CD4-positive, alpha-beta T cell (primary cell): ENCODE measurements around the gene CHCHD4. TPM values are rescaled to one million over a fixed set of nuclear protein-coding genes. Genes with fewer than 3 reads are reported as not detected.
A peak's percentile ranks its signal among the peaks of the same experiment; 100 is the strongest.

Source experiments
- ATAC-seq: fragments of 200-7000 bp; cut with Tn5 transposase; one replicate; pipeline ENCODE4 v1.10.0; 2022; ENCODE audit warnings: mild to moderate bottlenecking; ENCODE audit not compliant: poor library complexity
- CTCF ChIA-PET: fragments of 350-600 bp; sonication (Branson Sonifier 250); formaldehyde crosslinking; loops from one replicate; lab custom pipeline; 2021; ENCODE audit warnings: antibody characterized with exemption, inconsistent platforms; lab: Charles Lee
- POLR2A ChIA-PET: fragments of 350-600 bp; sonication (Branson Sonifier 250); formaldehyde crosslinking; loops from one replicate; lab custom pipeline; 2021; ENCODE audit warnings: antibody characterized with exemption, inconsistent platforms; lab: Charles Lee
- DNase-seq, 14 experiments: peaks; one replicate each; pipeline ENCODE4 v3.0.0-alpha.2; 2013 to 2020; ENCODE audit warnings: mixed read lengths in 2 of 14
- H3K27ac ChIP-seq, 2 donors: one replicate each; pipeline versions ENCODE4 v1.5.1 to v1.7.0; 2013; ENCODE audit warnings: low read length in 2 of 2, low read depth in 1 of 2, mild to moderate bottlenecking in 1 of 2
- H3K27me3 ChIP-seq, 2 experiments: 1 replicate in 1 of 2; 2 replicates in 1 of 2; pipeline versions ENCODE4 v1.6.1 to v1.7.0; 2013; ENCODE audit warnings: low read length in 2 of 2, control low read depth in 1 of 2, mild to moderate bottlenecking in 1 of 2, moderate library complexity in 1 of 2; ENCODE audit not compliant: insufficient read depth in 2 of 2, control insufficient read depth in 1 of 2
- H3K36me3 ChIP-seq: one replicate; pipeline ENCODE4 v1.6.1; 2013; ENCODE audit warnings: low read length, control low read depth; ENCODE audit not compliant: insufficient read depth
- H3K4me1 ChIP-seq: one replicate; pipeline ENCODE4 v1.6.1; 2013; ENCODE audit warnings: low read length, control low read depth; ENCODE audit not compliant: insufficient read depth
- H3K4me3 ChIP-seq: one replicate; pipeline ENCODE4 v1.5.1; 2013; ENCODE audit warnings: mild to moderate bottlenecking, low read length, moderate library complexity
- H3K9me3 ChIP-seq, 2 experiments: 1 replicate in 1 of 2; 2 replicates in 1 of 2; pipeline versions ENCODE4 v1.6.1 to v1.7.0; 2013; ENCODE audit warnings: low read length in 2 of 2, mild to moderate bottlenecking in 2 of 2, control low read depth in 1 of 2, moderate library complexity in 1 of 2; ENCODE audit not compliant: control insufficient read depth in 1 of 2, insufficient read depth in 1 of 2
- H3K27ac Mint-ChIP-seq: one replicate; pipeline ENCODE4 v1.8.0; 2020; ENCODE audit warnings: mixed read lengths
- H3K27me3 Mint-ChIP-seq: one replicate; pipeline ENCODE4 v1.8.0; 2021; ENCODE audit warnings: mixed read lengths
- H3K36me3 Mint-ChIP-seq: one replicate; pipeline ENCODE4 v1.8.0; 2021; ENCODE audit warnings: low read depth, mixed read lengths
- H3K4me1 Mint-ChIP-seq: one replicate; pipeline ENCODE4 v1.8.0; 2021; ENCODE audit warnings: low read depth, mixed read lengths
- H3K4me3 Mint-ChIP-seq: one replicate; pipeline ENCODE4 v1.8.0; 2020; ENCODE audit warnings: mild to moderate bottlenecking, mixed read lengths
- H3K9me3 Mint-ChIP-seq: one replicate; pipeline ENCODE4 v1.8.0; 2020; ENCODE audit warnings: mixed read lengths
- intact Hi-C, 2 experiments: fragments of 100-400 bp; cut with DNase I in 1 of 2; cut with micrococcal nuclease in 1 of 2; formaldehyde crosslinking; loops; one replicate each; pipeline versions ENCODE4 v1.15.1 to v1.9.0; 2023 to 2025; cut with DNase I, micrococcal nuclease
- total RNA-seq, 174 experiments: library from RNA in 2 of 174; stranded (reverse) in 2 of 174; gene quantifications; one replicate each; pipeline ENCODE4 v1.2.3 and lab custom pipeline; 2021 to 2026
- TF ChIP-seq, protein P1 (sequence below): fragments of 200-600 bp; IDR thresholded peaks from one replicate; pipeline ENCODE4 v1.8.0; 2022; ENCODE audit warnings: antibody characterized with exemption, mild to moderate bottlenecking

Gene CHCHD4
- total RNA-seq, 2 experiments from 2014 or later: 0.50 to 1.1 TPM

DNA sequence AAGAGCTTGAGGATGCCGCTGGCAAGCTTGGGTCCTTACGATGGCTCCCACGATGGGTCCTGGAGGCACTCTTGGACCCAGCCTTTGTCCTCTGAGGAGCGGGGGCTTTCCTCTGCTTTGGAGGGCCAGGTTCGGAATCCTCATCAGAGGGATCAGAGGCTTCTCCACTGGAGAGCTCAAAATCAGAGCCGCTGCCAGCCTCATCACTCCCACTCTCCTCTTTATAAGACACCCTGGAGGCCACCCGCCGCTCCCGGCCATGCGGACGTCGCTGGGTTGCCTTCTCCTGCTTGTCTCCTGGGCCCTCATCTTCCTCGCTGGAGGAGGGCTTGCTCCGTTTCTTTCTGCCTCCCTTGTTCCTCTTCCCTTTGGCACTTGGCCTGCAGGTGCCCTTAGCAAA, 33.7 kb upstream of the CHCHD4 start:
- Histone ChIP-seq H3K4me1 (no peaks in the 10 kb centered on the region), H3K36me3 (peaks cover 97% of the 10 kb centered on the region), H3K27me3 (no peaks in the 10 kb centered on the region), H3K27ac (no peak overlapping the region), H3K9me3 (peaks cover 0 to 12% of the 10 kb centered on the region in 2 experiments), H3K4me3 (no peak overlapping the region)
- ChIA-PET CTCF (interaction anchor here (1.2 kb wide), 1 partner anchor 10 kb away, joined by 3 read pairs; no protein-coding TSS in a partner anchor), POLR2A (interaction anchor here (1.7 kb wide), 1 partner anchor 20 kb away, joined by 5 read pairs; the partner anchor contains the start of genes LSM3 and XPC)
- no peaks in the 10 kb centered on the region for H3K27me3 Mint-ChIP-seq
- H3K9me3 Mint-ChIP-seq: peaks cover 4% of the 10 kb centered on the region
- ATAC-seq (no peak), DNase-seq (no peak)
- TF ChIP-seq, protein P1, sequence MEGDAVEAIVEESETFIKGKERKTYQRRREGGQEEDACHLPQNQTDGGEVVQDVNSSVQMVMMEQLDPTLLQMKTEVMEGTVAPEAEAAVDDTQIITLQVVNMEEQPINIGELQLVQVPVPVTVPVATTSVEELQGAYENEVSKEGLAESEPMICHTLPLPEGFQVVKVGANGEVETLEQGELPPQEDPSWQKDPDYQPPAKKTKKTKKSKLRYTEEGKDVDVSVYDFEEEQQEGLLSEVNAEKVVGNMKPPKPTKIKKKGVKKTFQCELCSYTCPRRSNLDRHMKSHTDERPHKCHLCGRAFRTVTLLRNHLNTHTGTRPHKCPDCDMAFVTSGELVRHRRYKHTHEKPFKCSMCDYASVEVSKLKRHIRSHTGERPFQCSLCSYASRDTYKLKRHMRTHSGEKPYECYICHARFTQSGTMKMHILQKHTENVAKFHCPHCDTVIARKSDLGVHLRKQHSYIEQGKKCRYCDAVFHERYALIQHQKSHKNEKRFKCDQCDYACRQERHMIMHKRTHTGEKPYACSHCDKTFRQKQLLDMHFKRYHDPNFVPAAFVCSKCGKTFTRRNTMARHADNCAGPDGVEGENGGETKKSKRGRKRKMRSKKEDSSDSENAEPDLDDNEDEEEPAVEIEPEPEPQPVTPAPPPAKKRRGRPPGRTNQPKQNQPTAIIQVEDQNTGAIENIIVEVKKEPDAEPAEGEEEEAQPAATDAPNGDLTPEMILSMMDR: no peak
- intact Hi-C loops: no loop called here
- H3K27ac Mint-ChIP-seq: no peak overlapping the region
- H3K4me3 Mint-ChIP-seq: no peak overlapping the region
- peaks cover 13% of the 10 kb centered on the region for H3K4me1 Mint-ChIP-seq
- H3K36me3 Mint-ChIP-seq: peaks cover 100% of the 10 kb centered on the region

DNA sequence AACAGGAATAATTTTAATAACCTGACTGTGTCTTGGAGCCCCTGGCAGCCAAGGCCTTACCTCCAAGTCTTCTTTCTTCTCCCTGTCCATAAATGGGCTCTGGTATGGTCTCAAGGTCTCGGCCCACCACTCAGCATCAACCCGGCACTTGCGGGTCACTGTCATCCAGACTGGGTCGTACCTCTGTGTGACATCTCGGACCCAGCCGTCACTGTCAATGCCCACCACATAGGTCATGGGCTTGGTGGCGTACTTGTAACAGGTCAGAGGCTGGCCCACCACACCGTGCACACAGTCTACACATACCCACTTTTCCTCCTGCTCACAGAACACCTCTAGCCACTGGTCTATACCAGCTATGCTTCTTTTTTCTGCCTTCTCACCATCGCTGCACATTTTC, 33.3 kb upstream of the CHCHD4 start:
- CTCF ChIA-PET: interaction anchor here (1.2 kb wide), 1 partner anchor 10 kb away, joined by 3 read pairs; no protein-coding TSS in a partner anchor
- H3K36me3 Mint-ChIP-seq: peaks cover 100% of the 10 kb centered on the region
- Histone ChIP-seq H3K27me3 (no peaks in the 10 kb centered on the region), H3K9me3 (peaks cover 0 to 12% of the 10 kb centered on the region in 2 experiments), H3K4me1 (peaks cover 2% of the 10 kb centered on the region), H3K36me3 (peaks cover 97% of the 10 kb centered on the region), H3K4me3 (no peak overlapping the region), H3K27ac (no peak overlapping the region)
- no peak for ATAC-seq
- TF ChIP-seq, protein P1: no peak
- DNase-seq: no peak
- H3K27ac Mint-ChIP-seq: no peak overlapping the region
- peaks cover 11% of the 10 kb centered on the region for H3K4me1 Mint-ChIP-seq
- peaks cover 4% of the 10 kb centered on the region for H3K9me3 Mint-ChIP-seq
- POLR2A ChIA-PET: interaction anchor here (1.7 kb wide), 1 partner anchor 21 kb away, joined by 5 read pairs; the partner anchor contains the start of genes LSM3 and XPC
- H3K27me3 Mint-ChIP-seq: no peaks in the 10 kb centered on the region
- intact Hi-C loops: loop anchor here in 1 of 2 experiments (2.0 kb wide), 1 partner anchor 17 kb away; no protein-coding TSS in a partner anchor
- H3K4me3 Mint-ChIP-seq: no peak overlapping the region

DNA sequence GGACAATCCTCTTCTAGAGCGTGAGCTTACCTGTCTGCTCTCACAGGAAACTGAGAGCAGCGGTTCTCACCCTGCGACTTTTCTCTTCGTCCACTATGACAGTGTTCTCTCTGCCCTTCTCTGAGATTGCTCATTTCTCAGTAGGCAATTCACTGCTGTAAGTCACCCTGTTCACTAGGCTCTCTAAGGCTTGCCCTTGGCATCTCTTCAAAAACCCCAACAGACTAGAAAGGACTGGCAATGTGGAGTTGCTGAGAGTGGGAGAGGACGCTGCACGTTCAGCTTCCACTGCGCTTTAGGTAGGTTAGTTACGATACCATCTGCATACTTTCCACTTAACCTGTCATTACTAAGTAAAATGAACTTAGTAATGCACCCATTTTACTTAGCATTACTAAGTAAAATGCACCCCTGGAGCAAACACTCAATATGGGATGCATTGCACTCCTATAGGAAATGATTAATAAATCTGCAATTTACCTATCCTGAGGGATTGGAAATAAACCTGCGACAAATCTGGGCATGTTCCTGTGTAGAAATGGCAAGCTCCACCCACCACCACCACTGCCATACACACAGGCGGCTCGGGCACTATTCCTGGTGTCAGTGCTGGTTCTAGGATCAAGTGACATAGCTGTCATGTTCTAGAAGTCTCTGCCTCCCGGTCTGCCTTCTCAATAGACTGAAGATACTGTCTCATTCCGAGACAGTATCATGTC, 32.3 kb upstream of the CHCHD4 start:
- TF ChIP-seq, protein P1: no peak
- H3K9me3 Mint-ChIP-seq: peaks cover 4% of the 10 kb centered on the region
- DNase-seq: no peak
- CTCF ChIA-PET: interaction anchor here (0.9 to 1.2 kb wide), 2 partner anchors 11 to 14 kb away, joined by 3 read pairs; no protein-coding TSS in a partner anchor
- POLR2A ChIA-PET: interaction anchor here (1.7 kb wide), 1 partner anchor 22 kb away, joined by 5 read pairs; the partner anchor contains the start of genes LSM3 and XPC
- ATAC-seq: no peak
- Histone ChIP-seq H3K27me3 (no peaks in the 10 kb centered on the region), H3K4me3 (no peak overlapping the region), H3K9me3 (peaks cover 0 to 12% of the 10 kb centered on the region in 2 experiments), H3K36me3 (peaks cover 97% of the 10 kb centered on the region), H3K27ac (no peak overlapping the region), H3K4me1 (peaks cover 3% of the 10 kb centered on the region)
- no peak overlapping the region for H3K4me3 Mint-ChIP-seq
- no peaks in the 10 kb centered on the region for H3K27me3 Mint-ChIP-seq
- intact Hi-C loops: loop anchor here in 1 of 2 experiments (2.0 kb wide), 1 partner anchor 18 kb away; no protein-coding TSS in a partner anchor
- peak overlapping the region; percentile 49 for H3K27ac Mint-ChIP-seq
- H3K36me3 Mint-ChIP-seq: peaks cover 100% of the 10 kb centered on the region
- peaks cover 11% of the 10 kb centered on the region for H3K4me1 Mint-ChIP-seq
